ENCODE results near the gene DENND11.
"Not testable (repeated sequence)": the region's sequence is repeated elsewhere in the genome, so short reads cannot be mapped to it uniquely, and the experiment has no call there.

Gene DENND11

DNA sequence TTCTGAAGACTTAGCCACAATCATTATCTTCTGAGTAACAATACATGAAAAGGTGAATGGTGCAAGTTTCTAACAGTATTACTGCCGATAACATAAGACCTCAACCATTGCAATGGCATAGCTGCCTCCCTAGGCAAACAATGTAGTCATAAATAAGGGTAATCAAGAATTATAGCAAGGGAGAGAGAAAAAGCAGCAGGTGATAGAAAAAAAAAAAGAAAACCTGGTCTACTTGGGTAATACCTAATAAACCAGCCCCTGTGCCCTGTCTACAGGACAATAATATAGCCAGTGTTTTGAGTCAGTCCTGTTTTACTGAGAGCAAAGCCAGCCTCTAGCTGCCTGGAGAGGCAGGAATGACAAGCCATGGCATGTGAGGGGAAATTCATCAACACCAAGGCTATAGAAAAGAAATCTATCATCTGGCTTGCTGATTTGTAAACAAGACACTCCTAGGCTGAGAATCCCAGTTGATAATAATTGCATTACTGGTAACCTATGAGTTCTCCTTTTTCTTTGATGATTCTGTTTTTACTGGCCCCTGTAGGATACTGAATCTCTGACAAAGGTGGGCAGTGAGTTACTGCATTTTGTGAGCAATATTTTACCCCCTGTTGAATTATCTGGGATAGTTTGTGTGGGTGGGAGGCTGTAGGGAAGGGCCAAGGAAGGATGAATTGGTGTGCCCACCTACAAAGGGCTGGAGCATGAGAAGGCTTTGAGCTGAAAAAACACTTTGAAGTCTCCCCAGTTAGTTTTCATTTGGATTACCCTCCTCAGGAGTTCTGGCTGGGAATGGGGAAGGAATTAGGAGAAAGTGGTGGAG lies 4.5 kb upstream of the DENND11 start:
- no peak for DNase-seq (ENCODE audit: low spot score)

DNA sequence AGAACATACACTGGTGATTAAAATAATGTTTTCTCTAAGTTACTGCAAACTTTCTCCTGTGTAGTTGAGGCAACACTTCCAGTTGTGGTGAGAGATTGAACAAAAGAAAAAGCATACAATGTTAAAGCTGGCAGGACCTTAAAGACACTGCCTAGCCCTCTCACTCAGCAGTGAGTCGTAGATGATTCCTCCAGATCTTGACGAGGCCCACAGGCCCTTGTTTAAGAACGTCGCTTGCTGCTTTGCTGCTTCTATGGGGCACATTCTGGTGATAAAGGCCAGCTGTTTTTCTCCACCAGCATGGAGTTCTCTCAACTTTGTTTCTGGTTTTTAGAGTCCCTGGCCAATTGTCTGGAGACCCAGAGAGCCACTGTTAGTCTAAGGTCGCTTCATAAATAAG lies 2.8 kb upstream of the DENND11 start:
- no peak for DNase-seq (ENCODE audit: low spot score)

DNA sequence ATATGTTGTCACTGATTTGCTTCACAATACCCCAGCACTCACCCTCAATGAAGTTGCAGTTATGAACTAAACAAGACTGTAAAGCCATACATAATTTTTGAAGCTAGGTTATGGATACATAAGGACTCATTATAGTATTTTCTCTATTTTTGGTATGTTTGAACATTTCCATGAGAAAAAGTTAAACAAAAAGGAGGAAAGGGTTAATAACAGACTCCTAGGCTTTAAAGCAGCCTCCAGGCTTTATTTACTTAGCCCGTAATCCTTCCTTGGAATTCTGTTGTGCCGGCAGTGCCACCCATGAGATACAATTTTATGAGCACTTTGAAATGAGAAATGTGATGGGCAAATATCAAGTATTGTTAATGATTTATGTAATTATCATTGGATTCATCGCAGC lies 2.1 kb upstream of the DENND11 start:
- DNase-seq (ENCODE audit: low spot score) = no peak

DNA sequence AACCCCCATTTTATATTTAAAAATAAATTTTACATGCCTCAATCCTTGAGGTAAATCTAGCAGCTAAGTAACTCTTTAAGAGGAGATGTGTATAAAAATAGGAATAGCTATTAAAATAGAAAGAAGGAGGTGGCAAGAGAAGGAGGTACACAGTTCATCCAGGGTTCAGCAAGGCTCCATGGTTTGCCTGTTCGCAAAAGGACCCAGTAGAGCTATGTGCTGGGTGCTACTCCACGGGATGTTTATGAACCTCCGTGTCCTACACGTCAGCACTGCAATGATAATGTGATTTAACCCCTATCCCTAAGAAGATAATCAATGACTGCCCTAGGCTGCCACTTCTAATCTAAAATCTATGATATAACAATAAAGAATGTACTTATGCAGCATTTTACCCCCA lies 926 bp upstream of the DENND11 start:
- DNase-seq (ENCODE audit: low spot score) = no peak

DNA sequence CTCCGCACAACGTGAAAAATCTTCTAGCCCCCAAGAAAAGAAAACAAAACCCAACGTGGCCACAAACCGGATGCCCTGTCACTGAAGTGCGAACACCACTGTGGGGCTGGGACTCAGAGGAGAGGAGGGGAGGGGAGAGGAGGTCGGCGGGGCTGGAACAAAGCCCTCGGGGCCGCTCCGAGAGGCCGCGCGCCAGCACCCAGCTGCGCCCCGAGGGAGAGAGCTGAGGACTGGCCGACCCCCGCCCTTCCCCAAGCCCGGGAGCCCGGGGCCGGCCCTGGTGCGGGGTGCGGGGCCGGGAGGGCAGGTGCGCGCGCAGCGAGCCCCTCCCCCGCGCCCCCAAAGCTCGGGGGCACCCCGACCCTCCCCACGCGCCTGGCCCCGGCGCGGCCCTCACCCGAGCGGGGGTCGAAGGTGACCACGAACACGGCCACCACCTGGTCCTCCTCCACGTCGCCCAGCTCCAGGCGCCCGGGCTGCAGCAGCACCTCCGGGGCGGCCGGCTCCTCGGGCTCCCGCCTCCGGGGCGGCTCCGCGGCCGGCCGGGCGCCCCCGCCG lies 398 bp downstream of the DENND11 start:
- peak; percentile 27 for DNase-seq (ENCODE audit: low spot score)

DNA sequence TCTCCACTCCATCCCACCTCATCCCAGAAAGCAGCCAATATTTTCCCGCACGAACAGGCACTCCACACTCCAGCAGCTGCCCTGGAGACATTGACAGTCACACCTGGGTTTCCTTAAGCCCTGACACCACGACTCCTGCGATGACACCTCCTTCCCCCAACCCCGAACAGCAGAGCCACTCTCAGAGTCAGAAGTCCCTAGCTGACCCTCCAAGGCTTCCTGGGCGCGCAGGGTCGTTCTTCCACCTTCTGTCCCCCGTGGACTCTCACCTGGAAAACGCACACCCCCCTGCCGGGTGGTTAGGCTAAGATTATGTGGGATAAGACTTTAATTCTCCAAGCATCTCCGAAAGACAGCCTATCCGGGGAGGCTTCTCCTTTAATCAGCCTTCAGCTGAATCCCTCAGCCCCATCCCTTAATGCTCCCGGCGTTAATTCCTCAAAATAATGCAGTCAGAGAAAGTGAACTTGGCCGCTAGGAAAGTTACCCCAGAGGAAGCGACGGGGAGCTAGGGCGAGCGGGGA lies 1.1 kb downstream of the DENND11 start:
- peak; percentile 18 for DNase-seq (ENCODE audit: low spot score)

DNA sequence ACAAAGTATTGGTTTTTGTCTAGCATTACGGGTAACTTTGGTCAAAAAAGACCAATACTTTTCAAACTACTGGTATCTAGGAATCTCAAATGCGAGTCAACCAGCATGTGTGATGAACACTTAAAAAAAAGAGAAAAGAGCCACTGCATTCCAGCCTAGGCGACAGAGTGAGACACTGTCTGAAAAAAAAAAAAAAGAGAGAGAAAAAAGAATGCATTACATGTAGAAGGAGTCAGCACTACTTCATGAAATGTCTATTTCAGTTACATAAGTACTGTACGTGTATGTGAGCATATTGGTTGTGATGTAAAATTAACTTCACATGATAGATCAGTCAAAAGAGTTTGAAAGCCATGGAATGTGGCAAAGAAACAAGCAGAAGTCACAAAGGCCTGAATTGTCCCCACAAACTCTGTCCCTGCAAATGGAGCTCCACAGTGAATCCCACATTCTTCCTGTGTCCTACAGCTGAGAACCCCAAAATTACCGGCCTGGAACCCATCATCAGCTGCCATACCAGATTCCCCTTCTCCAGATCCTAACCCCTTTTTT lies 1.6 kb downstream of the DENND11 start:
- DNase-seq (ENCODE audit: low spot score) = no peak

DNA sequence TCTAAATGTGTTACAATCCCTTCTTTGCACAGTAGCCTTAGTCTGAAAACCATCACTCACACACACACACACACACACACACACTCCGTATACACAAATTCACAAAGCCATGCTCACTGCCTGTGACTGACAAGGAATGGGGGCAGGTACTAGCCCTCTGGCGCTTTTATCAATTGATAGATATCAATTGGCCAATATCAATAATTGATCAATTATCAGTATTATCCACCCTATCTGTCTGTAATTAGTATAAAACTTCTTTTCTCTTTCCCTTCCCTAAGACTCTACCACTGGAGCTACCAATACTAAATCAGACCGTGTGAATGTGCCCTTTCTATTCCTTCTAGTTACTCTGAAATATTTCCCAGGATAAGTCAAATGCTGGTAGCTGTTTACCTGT lies 2.1 kb downstream of the DENND11 start:
- no peak for DNase-seq (ENCODE audit: low spot score)

DNA sequence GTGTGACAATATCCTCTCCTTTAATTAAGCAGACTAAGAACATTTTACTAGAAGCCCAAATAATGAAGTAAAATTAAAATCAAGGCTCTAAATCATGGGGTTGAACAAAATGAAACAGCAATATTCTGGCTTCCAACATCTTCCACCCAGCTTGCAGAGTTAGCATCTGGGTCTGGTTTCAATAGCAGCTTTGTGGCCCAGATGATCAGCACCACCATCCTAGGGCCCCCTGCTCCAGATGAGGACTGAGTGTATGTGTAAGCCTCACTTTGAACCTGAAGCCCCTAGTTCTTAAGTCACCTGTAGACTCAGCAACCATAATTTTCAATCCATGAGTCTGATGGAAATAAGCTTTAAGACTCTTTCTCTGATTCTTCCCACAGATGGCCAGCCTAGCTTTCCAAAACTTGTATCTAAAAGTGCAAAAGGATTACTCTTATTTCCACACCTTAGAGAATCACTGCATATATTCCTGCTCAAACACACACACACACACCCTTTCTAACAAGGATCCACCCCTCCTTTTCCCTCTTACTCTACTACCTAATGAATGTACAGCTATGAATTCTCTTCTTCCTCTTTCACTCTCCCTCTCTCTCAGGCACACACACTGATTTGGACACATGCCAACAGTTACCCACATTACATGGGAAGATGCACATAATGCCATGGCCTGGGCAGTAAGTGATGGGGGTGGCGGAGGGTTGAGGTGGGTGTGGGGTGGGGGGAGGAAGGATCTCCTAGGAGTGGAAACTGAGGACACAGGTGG lies 3.5 kb downstream of the DENND11 start:
- DNase-seq (ENCODE audit: low spot score) = no peak

DNA sequence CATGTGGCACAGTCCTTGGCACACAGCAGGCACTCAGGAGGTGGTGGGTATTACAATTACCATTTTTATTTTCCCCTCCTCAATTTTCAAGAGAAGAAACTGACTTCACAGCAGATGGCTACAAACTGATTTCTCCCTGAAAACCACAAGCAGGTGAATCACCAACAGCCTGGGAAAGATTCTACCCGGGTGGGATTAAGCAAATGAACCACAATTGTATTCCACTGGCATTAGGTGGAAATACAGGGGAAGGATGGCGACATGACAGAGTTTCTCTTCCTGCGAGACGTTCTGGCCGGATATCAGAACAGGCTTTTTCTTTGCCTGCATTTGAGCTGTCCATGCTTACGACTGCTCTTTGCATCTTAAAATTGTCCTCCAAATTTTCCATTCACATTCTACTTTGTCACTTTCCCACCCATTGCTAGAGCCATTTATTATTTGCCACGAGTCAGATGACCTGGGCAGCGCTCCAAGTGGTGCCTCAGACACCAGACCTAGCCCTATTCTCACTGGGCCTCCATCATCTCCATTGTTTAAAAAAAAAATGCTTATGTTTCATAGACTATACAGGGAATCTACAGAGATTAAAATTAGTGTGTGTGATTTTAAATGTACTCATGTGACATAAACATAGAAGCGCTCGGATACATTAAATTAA lies 4.6 kb downstream of the DENND11 start:
- peak; percentile 31 for DNase-seq (ENCODE audit: low spot score)

DNA sequence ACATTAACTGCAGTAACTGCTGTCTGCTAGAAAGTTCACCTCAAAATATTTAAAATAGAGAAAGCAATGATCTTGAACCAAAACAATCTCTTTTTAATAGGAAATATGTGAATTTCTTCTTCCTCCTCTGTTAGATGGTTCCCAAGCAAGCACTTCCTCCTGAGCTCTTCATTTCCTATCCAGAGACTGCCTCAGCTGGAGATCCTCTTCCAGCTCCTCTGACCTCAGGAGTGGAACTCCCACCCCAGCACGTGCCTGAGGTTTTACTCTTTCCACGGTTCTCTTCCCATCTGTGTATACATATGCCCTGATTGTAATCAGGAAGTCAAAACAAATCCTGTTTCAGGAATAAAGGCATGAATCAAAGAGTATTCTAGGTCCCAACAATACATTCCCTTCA lies 5.6 kb downstream of the DENND11 start:
- no peak for DNase-seq (ENCODE audit: low spot score)

DNA sequence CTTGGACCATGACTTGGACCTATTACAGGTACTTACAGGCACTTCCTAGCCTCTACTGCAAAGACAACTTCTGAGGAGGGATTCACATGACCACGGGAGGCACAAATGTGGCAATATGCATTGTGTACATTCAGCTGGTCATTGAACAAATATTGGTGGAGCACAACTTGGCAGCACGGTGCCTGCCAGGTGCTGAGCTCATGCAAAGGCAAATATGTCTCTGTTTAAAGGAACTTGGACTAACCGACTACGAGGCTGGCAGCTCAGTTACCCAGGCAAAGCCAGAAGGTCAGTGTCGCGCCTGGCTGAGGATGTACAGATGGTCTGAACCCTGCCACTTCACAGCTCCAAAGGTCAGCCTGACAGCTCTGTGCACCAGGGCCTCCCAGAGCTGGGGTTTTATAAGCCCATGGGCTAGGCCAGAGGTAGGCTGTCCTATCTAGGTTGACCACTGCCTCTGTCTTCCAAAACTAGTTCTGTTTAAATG lies 6.1 kb downstream of the DENND11 start:
- no peak for DNase-seq (ENCODE audit: low spot score)

DNA sequence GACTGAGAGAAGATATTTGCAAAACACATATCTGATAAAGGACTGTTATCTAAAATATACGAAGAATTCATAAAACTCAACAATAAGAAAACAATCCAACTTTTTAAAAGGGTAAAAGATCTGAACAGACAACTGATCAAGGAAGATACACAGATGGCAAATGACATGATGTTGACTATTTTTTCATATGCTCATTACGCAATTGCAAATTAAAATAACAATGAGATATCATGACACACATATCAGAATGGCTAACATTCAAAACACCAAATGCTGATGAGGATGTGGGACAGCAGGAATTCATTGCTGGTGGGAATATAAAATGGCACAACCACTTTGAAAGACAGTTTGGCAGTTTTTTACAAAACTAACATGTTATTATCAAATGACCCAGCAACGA lies 8.9 kb downstream of the DENND11 start:
- no peak for DNase-seq (ENCODE audit: low spot score)

DNA sequence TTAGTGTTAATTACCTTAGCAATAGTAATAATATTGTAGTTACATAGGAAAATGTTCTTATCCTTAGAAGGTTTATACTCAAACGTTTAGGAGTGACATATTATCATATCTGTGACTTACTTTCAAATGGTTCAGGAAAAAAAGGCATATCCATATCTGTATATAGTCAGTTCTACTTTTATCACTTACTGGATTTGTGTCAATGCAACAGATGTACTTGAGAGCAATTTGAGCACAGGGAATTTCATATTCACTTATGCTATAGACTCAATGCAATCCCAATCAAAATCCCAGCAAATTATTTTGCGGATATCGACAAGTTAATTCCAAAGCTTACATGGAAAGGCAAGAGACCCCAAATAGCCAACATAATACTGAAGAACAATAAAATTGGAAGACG lies 10.0 kb downstream of the DENND11 start:
- DNase-seq (ENCODE audit: low spot score) = no peak

DNA sequence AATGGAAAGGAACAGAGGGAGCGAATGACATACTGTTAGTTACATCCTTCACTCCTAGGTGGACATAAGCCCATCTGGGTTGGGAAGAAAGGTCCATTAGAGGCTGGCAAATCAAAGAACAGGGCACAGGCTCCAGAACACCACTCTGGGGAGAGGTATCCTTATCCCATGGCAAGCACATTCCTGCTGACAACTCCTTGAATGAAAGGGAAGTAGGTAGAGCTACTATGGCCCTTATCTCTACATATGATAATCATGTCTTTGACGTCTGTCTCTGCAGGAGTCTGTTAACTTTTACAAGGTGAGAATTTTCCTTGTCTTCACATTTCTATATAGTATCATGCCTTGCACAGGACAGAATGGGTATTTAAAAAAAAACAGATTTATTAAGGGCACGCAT lies 10.4 kb downstream of the DENND11 start:
- DNase-seq (ENCODE audit: low spot score) = no peak

DNA sequence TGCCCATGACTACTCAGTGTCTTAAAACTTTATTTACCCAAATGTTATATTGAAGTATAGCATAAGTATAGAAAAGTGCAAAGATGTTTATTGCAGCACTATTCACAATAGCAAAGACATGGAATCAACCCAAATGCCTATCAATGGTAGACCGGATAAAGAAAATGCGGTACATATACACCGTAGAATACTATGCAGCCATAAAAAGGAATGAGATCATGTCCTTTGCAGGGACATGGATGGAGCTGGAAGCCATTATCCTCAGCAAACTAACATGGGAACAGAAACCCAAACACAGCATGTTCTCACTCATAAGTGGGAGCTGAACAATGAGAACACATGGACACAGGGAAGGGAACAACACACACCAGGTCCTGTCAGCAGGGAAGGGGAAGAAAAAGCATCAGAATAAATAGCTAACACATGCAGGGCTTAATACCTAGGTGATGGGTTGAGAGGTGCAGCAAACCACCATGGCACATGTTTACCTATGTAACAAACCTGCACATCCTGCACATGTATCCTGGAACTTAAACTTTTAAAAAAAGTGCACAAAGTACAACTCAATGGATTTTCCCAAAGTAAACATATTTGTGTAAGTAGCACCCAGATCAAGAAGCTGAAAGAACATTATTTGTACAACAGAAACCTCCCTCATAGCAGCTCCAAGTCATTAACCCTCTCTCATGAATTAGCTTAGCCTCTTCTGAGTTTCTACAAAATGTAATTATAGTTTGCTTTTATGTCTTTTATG lies 12.7 kb downstream of the DENND11 start:
- not testable (repeated sequence) for DNase-seq (ENCODE audit: low spot score)

DNA sequence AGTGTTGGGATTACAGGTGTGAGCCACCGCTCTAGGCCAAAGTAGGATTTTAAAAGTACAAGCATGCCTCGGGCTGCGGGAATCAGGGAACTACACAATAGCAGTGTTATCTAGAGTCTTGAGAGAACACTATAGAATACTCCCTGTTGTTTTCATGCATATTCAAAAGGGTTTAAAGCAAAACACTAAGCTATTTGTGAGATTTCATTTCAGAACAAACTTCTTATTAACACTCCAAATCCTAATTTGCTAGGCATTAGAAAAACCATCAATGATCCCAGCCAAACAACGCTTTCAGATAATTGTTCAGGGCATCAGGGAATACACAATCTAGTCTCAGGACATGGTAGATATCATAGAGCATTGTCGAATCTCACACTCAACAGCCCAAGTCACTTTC lies 13.9 kb downstream of the DENND11 start:
- no peak for DNase-seq (ENCODE audit: low spot score)

DNA sequence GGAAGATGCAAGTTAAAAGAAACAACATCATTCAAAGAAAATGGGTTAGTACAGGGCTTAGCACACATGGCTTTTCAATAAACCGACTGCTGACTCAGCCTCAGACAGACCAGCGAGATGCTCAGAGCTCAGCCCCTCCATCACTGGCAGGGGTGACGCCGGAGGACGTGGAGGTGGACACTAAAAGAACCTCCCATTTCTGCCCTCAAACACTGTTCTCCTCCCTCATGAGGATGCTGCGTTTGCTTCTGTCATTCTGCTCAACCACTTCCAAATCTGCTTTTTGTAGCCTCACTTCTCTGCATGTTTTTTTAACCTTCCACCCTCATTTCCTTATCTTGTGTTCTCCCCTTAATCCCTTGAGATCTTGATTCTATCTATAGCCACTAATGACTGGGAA lies 15.3 kb downstream of the DENND11 start:
- DNase-seq (ENCODE audit: low spot score) = no peak

DNA sequence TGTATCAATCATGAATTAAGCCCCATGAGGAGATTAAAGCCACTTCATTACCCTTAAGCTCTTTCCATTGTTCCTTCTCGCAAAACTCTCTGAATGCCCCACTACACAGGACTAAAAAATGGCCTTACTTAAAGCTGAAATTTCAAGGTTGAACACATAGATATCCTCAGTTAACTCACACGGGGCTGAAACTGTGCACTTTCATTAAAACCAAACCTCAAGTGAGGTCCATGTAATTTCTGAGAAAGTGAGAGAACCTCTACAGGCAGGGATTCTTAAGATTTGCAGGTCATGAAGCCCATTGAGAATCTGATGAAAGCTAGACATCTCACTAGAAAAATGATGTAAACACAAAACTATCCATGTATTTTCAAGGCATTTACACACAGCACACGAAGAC lies 15.9 kb downstream of the DENND11 start:
- no peak for DNase-seq (ENCODE audit: low spot score)

DNA sequence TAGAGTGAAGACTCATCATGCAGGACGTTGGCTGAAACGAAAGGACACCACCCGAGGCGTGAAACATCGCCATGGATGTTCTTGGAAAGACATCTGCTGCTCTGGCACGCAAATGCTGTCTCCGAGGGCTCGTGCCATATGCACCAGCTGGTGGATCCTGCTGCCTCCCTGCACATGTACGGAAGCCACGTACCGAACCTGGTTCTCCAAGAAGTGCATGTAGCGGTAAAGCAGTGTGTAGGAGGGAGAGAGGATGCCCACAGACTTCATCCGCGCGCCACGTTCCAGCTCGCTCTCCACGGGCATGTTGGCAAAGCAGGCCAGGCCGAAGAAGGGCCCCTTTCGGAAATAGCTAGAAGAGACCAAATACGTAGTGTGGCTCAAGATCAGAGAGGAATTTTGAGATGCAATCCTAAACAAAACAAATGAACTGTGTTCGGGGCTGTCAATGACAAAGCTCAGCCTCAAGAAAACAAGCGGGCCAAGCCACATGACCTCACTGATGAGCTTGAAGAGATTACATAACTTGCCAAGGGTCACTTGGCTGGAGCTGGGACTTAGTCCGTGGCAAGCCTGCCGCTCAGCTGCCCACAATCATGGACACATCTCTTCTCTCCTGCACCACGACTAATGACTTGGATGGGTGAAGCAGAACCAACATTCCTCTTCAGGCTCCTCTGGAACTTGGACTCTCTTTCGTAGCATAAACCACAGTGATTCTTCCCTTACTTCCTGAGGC lies 16.5 kb downstream of the DENND11 start:
- no peak for DNase-seq (ENCODE audit: low spot score)

DNA sequence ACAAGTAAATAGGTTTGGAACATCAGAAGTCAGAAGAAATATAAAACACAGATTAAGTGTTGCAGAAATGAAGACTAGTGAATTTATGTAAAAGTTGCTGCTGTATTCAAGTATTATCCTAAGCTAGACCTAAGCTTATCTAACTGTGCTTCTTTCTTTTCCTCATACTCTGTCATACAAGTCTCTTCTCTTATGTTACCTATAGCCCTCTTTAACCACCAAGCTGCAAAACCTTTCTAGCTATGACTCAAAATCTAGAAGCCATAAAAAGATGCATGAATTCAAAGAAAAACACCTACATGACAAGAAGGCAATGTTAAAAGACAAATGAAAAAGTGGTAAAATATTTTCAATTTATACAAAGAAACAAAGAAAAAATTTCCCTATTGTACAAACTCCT lies 23.0 kb downstream of the DENND11 start:
- DNase-seq (ENCODE audit: low spot score) = no peak
